B cell (primary cell): Measurements from ENCODE around the gene OR10G7. TPM values are rescaled to one million over a fixed set of nuclear protein-coding genes. Genes with fewer than 3 reads are reported as not detected.

Experiments
- ATAC-seq: fragments of 200-7000 bp; cut with Tn5 transposase; one replicate; pipeline ENCODE4 v1.10.0; 2021; ENCODE audit warnings: low read depth, mild to moderate bottlenecking, moderate number of reproducible peaks, moderate library complexity
- CTCF ChIA-PET: fragments of 350-600 bp; sonication (Branson Sonifier 250); formaldehyde crosslinking; loops from one replicate; lab custom pipeline; 2021; ENCODE audit warnings: antibody characterized with exemption, inconsistent platforms; lab: Charles Lee
- POLR2A ChIA-PET: fragments of 350-600 bp; sonication (Branson Sonifier 250); formaldehyde crosslinking; loops from one replicate; lab custom pipeline; 2021; ENCODE audit warnings: antibody characterized with exemption; lab: Charles Lee
- DNase-seq: peaks from one replicate; pipeline ENCODE4 v3.0.0; 2013
- H2AFZ ChIP-seq: 2 replicates; pipeline ENCODE4 v1.6.1; 2012; ENCODE audit warnings: mild to moderate bottlenecking, low read depth, low read length; ENCODE audit not compliant: insufficient read depth, poor library complexity, severe bottlenecking
- H3K27ac ChIP-seq, 2 donors: 1 replicate in 1 of 2; 2 replicates in 1 of 2; pipeline ENCODE4 v1.5.1; 2012 to 2013; ENCODE audit warnings: low read length in 2 of 2, mild to moderate bottlenecking in 2 of 2, moderate library complexity in 1 of 2
- H3K27me3 ChIP-seq, 4 experiments: fragments of 200-600 bp in 1 of 4; sonication (generic) in 1 of 4; replicated peaks in 1 of 4; 1 replicate in 2 of 4; 2 replicates in 2 of 4; pipeline versions ENCODE4 v1.6.1 to v1.7.0; 2013 to 2016; ENCODE audit warnings: low read length in 3 of 4, mild to moderate bottlenecking in 2 of 4, mixed read lengths in 1 of 4, moderate library complexity in 1 of 4; ENCODE audit not compliant: insufficient read depth in 4 of 4, control insufficient read depth in 3 of 4; ENCODE audit errors: control extremely low read depth in 1 of 4
- H3K36me3 ChIP-seq, 2 experiments: replicated peaks in 1 of 2; 1 replicate in 1 of 2; 2 replicates in 1 of 2; pipeline versions ENCODE4 v1.6.1 to v1.7.1; 2013; ENCODE audit warnings: low read length in 1 of 2; ENCODE audit not compliant: insufficient read depth in 2 of 2, control insufficient read depth in 1 of 2; ENCODE audit errors: control extremely low read depth in 1 of 2, extremely low read depth in 1 of 2
- H3K4me1 ChIP-seq, 2 donors: fragments of 200-600 bp in 1 of 2; sonication (generic) in 1 of 2; 1 replicate in 1 of 2; 2 replicates in 1 of 2; pipeline versions ENCODE4 v1.5.1 to v1.6.1; 2013 to 2017; ENCODE audit warnings: low read length in 2 of 2; ENCODE audit not compliant: control insufficient read depth in 2 of 2, insufficient read depth in 2 of 2
- H3K4me2 ChIP-seq: replicated peaks from 2 replicates; pipeline ENCODE3; 2012; ENCODE audit warnings: mild to moderate bottlenecking, low read depth, low read length; ENCODE audit not compliant: poor library complexity, severe bottlenecking
- H3K4me3 ChIP-seq, 5 experiments: fragments of 200-600 bp in 1 of 5; sonication (generic) in 1 of 5; 1 replicate in 3 of 5; 2 replicates in 2 of 5; pipeline versions ENCODE4 v1.5.1 to v1.7.0; 2011 to 2016; ENCODE audit warnings: low read length in 4 of 5, mild to moderate bottlenecking in 4 of 5, low read depth in 2 of 5, control low read depth in 1 of 5, moderate library complexity in 1 of 5; ENCODE audit not compliant: insufficient read depth in 1 of 5; ENCODE audit errors: control extremely low read depth in 1 of 5, extremely low read depth in 1 of 5
- H3K79me2 ChIP-seq: fragments of 200-600 bp; sonication (generic); one replicate; pipeline ENCODE4 v1.6.0; 2016; ENCODE audit warnings: low read length; ENCODE audit not compliant: control insufficient read depth, insufficient read depth
- H3K9ac ChIP-seq: fragments of 200-600 bp; sonication (generic); 2 replicates; pipeline ENCODE4 v1.6.1; 2017; ENCODE audit warnings: mild to moderate bottlenecking, low read length, moderate library complexity
- H3K9me3 ChIP-seq, 3 donors: one replicate each; pipeline versions ENCODE4 v1.6.1 to v1.7.1; 2013; ENCODE audit warnings: low read length in 2 of 3; ENCODE audit not compliant: control insufficient read depth in 2 of 3, insufficient read depth in 1 of 3; ENCODE audit errors: control extremely low read depth in 1 of 3
- H4K20me1 ChIP-seq: 2 replicates; pipeline ENCODE4 v1.6.0; 2012; ENCODE audit warnings: mild to moderate bottlenecking, low read length; ENCODE audit not compliant: insufficient read depth, control insufficient read depth, poor library complexity, severe bottlenecking
- H3K27ac Mint-ChIP-seq: one replicate; pipeline ENCODE4 v1.8.0; 2021; ENCODE audit warnings: mixed read lengths
- H3K27me3 Mint-ChIP-seq: one replicate; pipeline ENCODE4 v1.8.0; 2021; ENCODE audit warnings: mixed read lengths
- H3K4me1 Mint-ChIP-seq: one replicate; pipeline ENCODE4 v1.8.0; 2021; ENCODE audit warnings: mixed read lengths
- H3K4me3 Mint-ChIP-seq: one replicate; pipeline ENCODE4 v1.8.0; 2021; ENCODE audit warnings: mixed read lengths
- H3K9me3 Mint-ChIP-seq: one replicate; pipeline ENCODE4 v1.8.0; 2022; ENCODE audit warnings: mixed read lengths; ENCODE audit not compliant: insufficient read depth
- EZH2 ChIP-seq: IDR thresholded peaks from 2 replicates; pipeline ENCODE4 v1.6.1; 2012; ENCODE audit warnings: borderline replicate concordance, low read depth, mild to moderate bottlenecking, moderate library complexity, low read length; ENCODE audit not compliant: insufficient read depth, poor library complexity, severe bottlenecking
- WGBS: methylation state at CpG from one replicate; pipeline ENCODE4 v1.1.5; 2013; ENCODE audit warnings: missing lambda C conversion rate; ENCODE audit not compliant: insufficient coverage; 5-methylcytosine and 5-hydroxymethylcytosine counted together
- intact Hi-C: fragments of 100-400 bp; cut with micrococcal nuclease; formaldehyde crosslinking; loops from one replicate; pipeline ENCODE4 v1.10.0; 2022
- polyA plus RNA-seq: library from polyadenylated mRNA; depleted of rRNA; stranded (reverse); fragments of >200 nt; gene quantifications from 2 replicates; pipeline ENCODE4 v1.2.3, GENCODE V29; 2012
- total RNA-seq, 2 donors: library from RNA; stranded (reverse); fragments of 120-200 nt in 1 of 2; gene quantifications; 1 replicate in 1 of 2; 2 replicates in 1 of 2; pipeline versions ENCODE4 v1.2.3 to v1.2.4, GENCODE V29; 2013 to 2022
- TF ChIP-seq, protein P1 (sequence below): fragments of 200-600 bp; IDR thresholded peaks from one replicate; pipeline ENCODE4 v1.8.0; 2022; ENCODE audit warnings: antibody characterized with exemption, mild to moderate bottlenecking

The OR10G7 gene
- total and polyA plus RNA-seq, 2 donors (not counting 1 experiment from before 2014, with no cell fraction given) = not detected

DNA sequence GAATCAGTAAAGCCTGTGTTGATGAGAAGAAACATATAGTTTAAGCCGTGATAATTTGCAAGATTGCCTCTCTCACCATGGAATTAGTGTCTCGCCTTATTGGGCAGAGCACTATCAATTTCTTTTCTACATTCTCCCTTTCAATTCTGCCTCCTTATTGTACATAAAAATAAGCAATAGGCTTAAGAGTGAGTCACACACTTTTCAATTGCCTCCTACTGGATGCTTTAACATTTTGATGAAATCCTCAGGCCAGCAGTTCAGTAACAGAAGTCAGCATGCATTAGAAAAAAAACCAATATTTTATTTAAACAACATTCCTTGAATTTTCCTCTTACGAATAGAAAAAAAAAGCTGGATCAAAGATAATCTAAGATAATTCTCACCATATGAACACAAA is 40.4 kb upstream of the OR10G7 start:
- ATAC-seq (no peak), DNase-seq (no peak)
- no CpG with 5 or more reads among the region's 3 CpGs for WGBS
- ChIA-PET CTCF (interaction anchor here (1.5 to 1.6 kb wide), 2 partner anchors 10 to 12 kb away, joined by 3 to 9 read pairs; no protein-coding TSS in a partner anchor), POLR2A (no interaction called here)
- no peak for TF ChIP-seq EZH2
- TF ChIP-seq, protein P1, sequence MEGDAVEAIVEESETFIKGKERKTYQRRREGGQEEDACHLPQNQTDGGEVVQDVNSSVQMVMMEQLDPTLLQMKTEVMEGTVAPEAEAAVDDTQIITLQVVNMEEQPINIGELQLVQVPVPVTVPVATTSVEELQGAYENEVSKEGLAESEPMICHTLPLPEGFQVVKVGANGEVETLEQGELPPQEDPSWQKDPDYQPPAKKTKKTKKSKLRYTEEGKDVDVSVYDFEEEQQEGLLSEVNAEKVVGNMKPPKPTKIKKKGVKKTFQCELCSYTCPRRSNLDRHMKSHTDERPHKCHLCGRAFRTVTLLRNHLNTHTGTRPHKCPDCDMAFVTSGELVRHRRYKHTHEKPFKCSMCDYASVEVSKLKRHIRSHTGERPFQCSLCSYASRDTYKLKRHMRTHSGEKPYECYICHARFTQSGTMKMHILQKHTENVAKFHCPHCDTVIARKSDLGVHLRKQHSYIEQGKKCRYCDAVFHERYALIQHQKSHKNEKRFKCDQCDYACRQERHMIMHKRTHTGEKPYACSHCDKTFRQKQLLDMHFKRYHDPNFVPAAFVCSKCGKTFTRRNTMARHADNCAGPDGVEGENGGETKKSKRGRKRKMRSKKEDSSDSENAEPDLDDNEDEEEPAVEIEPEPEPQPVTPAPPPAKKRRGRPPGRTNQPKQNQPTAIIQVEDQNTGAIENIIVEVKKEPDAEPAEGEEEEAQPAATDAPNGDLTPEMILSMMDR = no peak
- H3K4me1 ChIP-seq = peaks cover 2 to 3% of the 10 kb centered on the region in 2 donors
- Mint-ChIP-seq H3K27ac (no peak overlapping the region), H3K9me3 (no peaks in the 10 kb centered on the region), H3K27me3 (peaks cover 51% of the 10 kb centered on the region), H3K4me1 (peaks cover 4% of the 10 kb centered on the region), H3K4me3 (no peak overlapping the region)
- H3K79me2 ChIP-seq = no peaks in the 10 kb centered on the region
- H3K4me3 ChIP-seq = no peak overlapping the region
- H2AFZ ChIP-seq = no peak overlapping the region
- H3K27me3 ChIP-seq = peaks cover 0 to 10% (median 2%) of the 10 kb centered on the region in 4 experiments
- H3K9me3 ChIP-seq = no peaks in the 10 kb centered on the region
- H3K27ac ChIP-seq = no peak overlapping the region
- no peaks in the 10 kb centered on the region for H4K20me1 ChIP-seq
- H3K36me3 ChIP-seq = no peaks in the 10 kb centered on the region
- intact Hi-C loops = no loop called here
- H3K9ac ChIP-seq = no peak overlapping the region
- no peak overlapping the region for H3K4me2 ChIP-seq

DNA sequence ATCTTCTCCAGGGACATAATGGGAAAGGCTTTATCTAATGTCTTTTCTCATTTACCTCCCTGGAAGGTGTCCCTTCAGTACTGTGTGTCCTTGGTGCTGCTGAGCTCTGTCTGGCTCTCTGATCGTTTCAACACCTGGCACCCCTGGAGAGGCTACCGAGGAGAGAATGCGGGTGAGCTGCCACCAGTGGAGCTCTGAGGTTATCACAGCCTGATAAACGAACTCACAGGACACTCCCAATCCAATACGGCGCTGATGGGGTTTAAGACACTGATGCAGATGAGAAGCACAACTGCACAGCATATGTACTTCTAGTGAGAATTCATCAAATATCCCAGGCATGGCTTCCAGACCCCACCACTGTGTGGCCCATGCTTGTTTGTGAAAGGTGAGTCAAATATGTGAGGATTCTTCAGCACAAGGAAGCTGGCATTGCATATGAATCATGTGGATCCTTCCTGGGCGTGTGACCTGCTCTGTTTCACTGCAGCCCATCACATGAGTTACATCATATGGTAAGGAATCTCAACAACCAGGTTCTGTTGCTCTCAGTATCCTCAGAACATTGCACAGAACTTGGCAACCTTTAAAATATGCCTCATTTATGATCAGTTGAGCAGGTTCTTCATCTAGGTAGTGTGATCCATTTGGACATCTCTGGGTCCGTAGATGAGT is 39.3 kb upstream of the OR10G7 start:
- Histone ChIP-seq H3K9me3 (peaks cover 0 to 7% (median 0%) of the 10 kb centered on the region in 3 donors), H3K4me3 (no peak overlapping the region), H2AFZ (no peak overlapping the region), H3K79me2 (no peaks in the 10 kb centered on the region), H3K27me3 (peaks cover 0 to 19% (median 6%) of the 10 kb centered on the region in 4 experiments), H3K36me3 (no peaks in the 10 kb centered on the region), H3K4me1 (peaks cover 11% of the 10 kb centered on the region in 2 donors), H4K20me1 (no peaks in the 10 kb centered on the region), H3K9ac (no peak overlapping the region), H3K27ac (no peak overlapping the region), H3K4me2 (no peak overlapping the region)
- ChIA-PET POLR2A (no interaction called here), CTCF (interaction anchor here (1.0 to 1.5 kb wide), 3 partner anchors 9 to 11 kb away, joined by 3 to 4 read pairs (median 3); no protein-coding TSS in a partner anchor)
- TF ChIP-seq, protein P1 = no peak
- TF ChIP-seq EZH2 = no peak
- Mint-ChIP-seq H3K27ac (no peak overlapping the region), H3K27me3 (peaks cover 53% of the 10 kb centered on the region), H3K4me1 (peaks cover 8% of the 10 kb centered on the region), H3K9me3 (no peaks in the 10 kb centered on the region), H3K4me3 (no peak overlapping the region)
- ATAC-seq (no peak), DNase-seq (no peak)
- 95% methylated on average over 4 of the region's 8 CpGs for WGBS
- intact Hi-C loops = no loop called here
